HFFc6 (cell line): ENCODE measurements around the gene PTPRN2. TPM values are rescaled to one million over a fixed set of nuclear protein-coding genes. Genes with fewer than 3 reads are reported as not detected.

Experiments used
- DNase-seq: peaks from one replicate; pipeline ENCODE4 v3.0.0-alpha.2; 2018
- H3K27ac Mint-ChIP-seq: 2 replicates; pipeline ENCODE4 v1.8.0; 2020; ENCODE audit warnings: mild to moderate bottlenecking, mixed read lengths
- H3K27me3 Mint-ChIP-seq: 2 replicates; pipeline ENCODE4 v1.8.0; 2021; ENCODE audit warnings: mild to moderate bottlenecking, moderate library complexity, mixed read lengths; ENCODE audit not compliant: insufficient read depth
- H3K36me3 Mint-ChIP-seq: 2 replicates; pipeline ENCODE4 v1.8.0; 2021; ENCODE audit warnings: low read depth, mixed read lengths
- H3K4me1 Mint-ChIP-seq: 2 replicates; pipeline ENCODE4 v1.8.0; 2020; ENCODE audit warnings: low read depth, mixed read lengths
- H3K4me3 Mint-ChIP-seq: 2 replicates; pipeline ENCODE4 v1.8.0; 2020; ENCODE audit warnings: mild to moderate bottlenecking, moderate library complexity, mixed read lengths
- H3K9me3 Mint-ChIP-seq: 2 replicates; pipeline ENCODE4 v1.8.0; 2020; ENCODE audit warnings: mild to moderate bottlenecking, mixed read lengths
- CTCF ChIP-seq: fragments of 200-600 bp; sonication (generic); IDR thresholded peaks from 2 replicates; pipeline ENCODE4 v1.5.0; 2021; ENCODE audit warnings: antibody characterized with exemption, mild to moderate bottlenecking
- total RNA-seq, 6 experiments: library from RNA; stranded (reverse); fragmentation: NEBNext Ultra II Directional; extraction: Animal tissue kit (Norgen Biotek cat#: 25700); gene quantifications; 2 replicates in 1 of 6; 3 replicates in 5 of 6; pipeline ENCODE4 v1.2.3, GENCODE V29; 2021

PTPRN2 gene
- total RNA-seq, 6 experiments from 2014 or later: 0.05 to 0.27 (median 0.23) TPM

GRCh38 chr7:158494643-158495042 lies 93.0 kb downstream of the PTPRN2 start:
- no peak for TF ChIP-seq CTCF
- Mint-ChIP-seq H3K36me3 (no peaks in the 10 kb centered on the region), H3K27ac (no peak overlapping the region)

GRCh38 chr7:158494162-158494586 lies 93.4 kb downstream of the PTPRN2 start:
- no peak for DNase-seq
- no peak for TF ChIP-seq CTCF
- H3K9me3 Mint-ChIP-seq: peaks cover 8% of the 10 kb centered on the region; the same call in 1 of the 2 replicates
- no peak overlapping the region for H3K27ac Mint-ChIP-seq
- H3K4me1 Mint-ChIP-seq: no peaks in the 10 kb centered on the region
- no peaks in the 10 kb centered on the region for H3K36me3 Mint-ChIP-seq
- peaks cover 3% of the 10 kb centered on the region; the same call in 1 of the 2 replicates for H3K27me3 Mint-ChIP-seq
- H3K4me3 Mint-ChIP-seq: no peak overlapping the region

More at GRCh38 chr7:158494643-158495042, 93.0 kb downstream of the PTPRN2 start:
- no peak for DNase-seq
- Mint-ChIP-seq H3K4me1 (no peaks in the 10 kb centered on the region), H3K9me3 (peaks cover 8% of the 10 kb centered on the region; the same call in 1 of the 2 replicates), H3K4me3 (no peak overlapping the region), H3K27me3 (peaks cover 3% of the 10 kb centered on the region; the same call in 1 of the 2 replicates)

DNA sequence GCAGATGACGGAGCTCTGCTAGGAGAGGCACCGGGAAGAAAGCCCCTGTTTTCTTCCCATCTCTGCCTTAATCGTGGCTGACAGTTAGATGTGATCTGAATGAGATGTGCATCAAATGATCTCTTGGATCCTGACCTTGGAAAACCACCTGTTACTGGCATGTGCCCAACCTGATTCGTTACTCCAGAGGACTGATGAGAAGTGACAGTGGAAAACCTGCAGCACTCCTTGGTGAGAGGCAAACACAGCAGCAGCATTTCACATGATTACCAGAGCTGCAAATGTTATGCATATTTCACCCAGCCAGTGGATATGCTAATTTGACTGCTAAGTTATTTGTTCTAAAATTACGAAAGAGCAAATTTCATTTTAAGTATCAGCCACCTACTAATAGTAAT lies 95.3 kb downstream of the PTPRN2 start:
- no peak for DNase-seq
- no peak for TF ChIP-seq CTCF
- peaks cover 17% of the 10 kb centered on the region for H3K9me3 Mint-ChIP-seq
- no peaks in the 10 kb centered on the region for H3K4me1 Mint-ChIP-seq
- H3K27ac Mint-ChIP-seq: no peak overlapping the region
- H3K36me3 Mint-ChIP-seq: no peaks in the 10 kb centered on the region
- peaks cover 3% of the 10 kb centered on the region; the same call in 1 of the 2 replicates for H3K27me3 Mint-ChIP-seq
- no peak overlapping the region for H3K4me3 Mint-ChIP-seq

GRCh38 chr7:158491094-158491493 lies 96.5 kb downstream of the PTPRN2 start:
- no peak for TF ChIP-seq CTCF
- Mint-ChIP-seq H3K27me3 (peaks cover 3% of the 10 kb centered on the region; the same call in 1 of the 2 replicates), H3K9me3 (peaks cover 27% of the 10 kb centered on the region), H3K27ac (no peak overlapping the region), H3K36me3 (0 out of 2 replicates have a peak, but pooled peaks cover under 1% of the 10 kb centered on the region), H3K4me3 (no peak overlapping the region), H3K4me1 (no peaks in the 10 kb centered on the region)
- no peak for DNase-seq

DNA sequence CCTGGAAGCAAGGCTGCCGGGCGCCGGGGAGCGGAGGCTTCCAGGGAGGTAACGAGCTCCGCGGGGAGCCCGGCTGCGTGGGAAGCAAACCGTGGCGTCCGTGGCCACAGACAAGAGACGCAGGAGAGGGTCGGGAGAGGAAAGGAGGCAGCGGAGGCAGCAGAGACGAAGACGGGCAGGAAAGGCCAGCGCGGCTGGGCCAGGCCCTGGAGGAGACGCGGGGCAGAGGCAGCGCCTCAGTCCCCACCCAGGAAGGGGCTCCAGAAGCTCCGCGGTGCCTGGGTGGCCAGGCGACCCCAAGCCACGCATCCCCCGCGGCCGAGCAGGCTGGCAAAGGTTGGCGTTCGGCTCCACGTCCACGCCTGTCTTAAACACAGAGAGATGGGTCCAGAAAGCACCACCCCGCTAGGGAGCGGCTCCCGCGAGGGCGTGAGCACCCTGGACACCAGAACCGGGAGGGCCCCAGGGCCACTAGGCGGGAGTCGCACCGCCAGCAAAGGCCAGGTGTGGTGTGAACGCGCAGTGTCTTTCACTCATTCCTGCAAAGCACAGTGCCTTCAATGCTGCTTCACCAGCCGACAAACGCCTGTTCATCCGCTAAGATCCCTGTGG lies 97.3 kb downstream of the PTPRN2 start:
- Mint-ChIP-seq H3K9me3 (peaks cover 34% of the 10 kb centered on the region), H3K27me3 (peaks cover 3% of the 10 kb centered on the region; the same call in 1 of the 2 replicates), H3K36me3 (peaks cover 7% of the 10 kb centered on the region; the same call in 1 of the 2 replicates), H3K27ac (no peak overlapping the region), H3K4me3 (no peak overlapping the region), H3K4me1 (no peaks in the 10 kb centered on the region)
- TF ChIP-seq CTCF: no peak
- DNase-seq: no peak
